Fibroblast of upper back skin (primary cell): ENCODE results near the gene DIPK2A.

ENCODE experiments used
- DNase-seq: peaks from one replicate; pipeline ENCODE4 v3.0.0-alpha.2; 2013

The DIPK2A gene

GRCh38 chr3:143975554-143976152 lies 4.0 kb downstream of the DIPK2A start:
- DNase-seq, result peak; percentile 64

GRCh38 chr3:143977341-143978262 lies 6.0 kb downstream of the DIPK2A start:
- DNase-seq, result peak; percentile 62

DNA sequence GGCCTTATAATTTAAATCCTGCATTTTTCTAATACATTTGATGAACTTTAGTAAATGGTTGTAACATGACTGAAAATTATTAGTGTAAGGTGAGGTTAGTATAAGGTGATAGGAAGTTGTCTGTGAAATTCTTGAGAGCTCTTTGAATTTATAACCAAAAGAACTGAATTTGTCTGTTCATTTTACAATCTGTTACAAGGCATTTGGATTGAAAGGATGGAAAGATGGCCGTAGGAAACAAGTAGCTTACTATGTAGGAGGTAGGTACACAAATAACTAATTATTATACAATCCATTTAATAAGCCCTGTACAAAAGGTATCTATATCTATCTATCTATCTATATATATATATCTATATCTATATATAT lies 6.6 kb downstream of the DIPK2A start:
- DNase-seq, result no peak

GRCh38 chr3:143979041-143979440 lies 7.4 kb downstream of the DIPK2A start:
- no peak for DNase-seq

DNA sequence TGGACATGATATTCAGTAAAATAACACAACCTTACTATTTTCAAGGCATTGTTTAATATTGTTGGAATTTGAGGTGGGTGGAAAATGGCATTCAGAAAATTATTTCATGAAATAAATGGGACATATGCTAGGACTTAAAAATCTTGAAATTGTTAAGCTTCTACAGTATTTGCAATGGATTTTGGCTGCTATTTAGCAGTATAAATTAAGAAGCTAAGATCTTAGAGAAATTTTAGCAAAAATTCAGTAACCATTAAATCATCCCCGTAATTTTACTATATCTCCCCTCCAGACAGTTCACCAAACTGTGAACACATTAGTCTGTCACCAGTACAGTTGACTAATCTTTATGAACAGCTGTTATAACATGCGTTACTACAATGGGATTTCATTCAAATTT lies 8.2 kb downstream of the DIPK2A start:
- peak; percentile 29 for DNase-seq

- DNase-seq, result no peak
These were observed 16.7 kb downstream of the DIPK2A start for GRCh38 chr3:143988306-143988705.

DNA sequence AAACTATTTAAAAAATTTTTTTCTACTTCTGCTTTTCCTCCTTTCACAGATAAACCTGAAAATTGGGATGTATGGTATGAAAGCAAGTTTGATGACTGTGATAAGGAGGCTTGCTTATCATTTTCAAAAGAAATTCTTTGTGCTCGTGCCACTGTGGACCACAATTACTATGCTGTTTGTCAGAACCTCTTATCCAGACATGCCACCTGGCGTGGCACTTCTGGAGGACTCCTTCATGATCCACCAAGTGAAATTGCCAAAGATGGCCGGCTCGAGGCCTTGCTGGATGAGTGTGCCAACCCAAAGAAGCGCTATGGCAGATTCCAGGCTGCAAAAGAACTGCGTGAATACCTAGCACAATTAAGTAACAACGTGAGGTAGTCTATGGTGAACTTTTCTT lies 17.8 kb downstream of the DIPK2A start:
- DNase-seq, result no peak

DNA sequence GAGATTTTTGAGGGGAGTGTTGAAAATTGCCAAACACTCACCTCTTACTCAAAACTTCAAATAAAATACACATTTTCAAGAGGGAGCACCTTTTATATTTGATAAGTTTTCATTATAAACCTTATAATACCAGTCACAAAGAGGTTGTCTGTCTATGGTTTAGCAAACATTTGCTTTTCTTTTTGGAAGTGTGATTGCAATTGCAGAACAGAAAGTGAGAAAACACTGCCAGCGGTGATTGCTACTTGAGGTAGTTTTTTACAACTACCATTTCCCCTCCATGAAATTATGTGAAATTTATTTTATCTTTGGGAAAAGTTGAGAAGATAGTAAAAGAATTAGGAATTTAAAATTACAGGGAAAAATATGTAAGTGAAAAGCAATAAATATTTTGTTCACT lies 20.1 kb downstream of the DIPK2A start:
- DNase-seq, result no peak

- DNase-seq, result peak; percentile 36
These were observed 26.6 kb downstream of the DIPK2A start for GRCh38 chr3:143998266-143998665.

GRCh38 chr3:144003051-144003450 lies 31.4 kb downstream of the DIPK2A start:
- no peak for DNase-seq

DNA sequence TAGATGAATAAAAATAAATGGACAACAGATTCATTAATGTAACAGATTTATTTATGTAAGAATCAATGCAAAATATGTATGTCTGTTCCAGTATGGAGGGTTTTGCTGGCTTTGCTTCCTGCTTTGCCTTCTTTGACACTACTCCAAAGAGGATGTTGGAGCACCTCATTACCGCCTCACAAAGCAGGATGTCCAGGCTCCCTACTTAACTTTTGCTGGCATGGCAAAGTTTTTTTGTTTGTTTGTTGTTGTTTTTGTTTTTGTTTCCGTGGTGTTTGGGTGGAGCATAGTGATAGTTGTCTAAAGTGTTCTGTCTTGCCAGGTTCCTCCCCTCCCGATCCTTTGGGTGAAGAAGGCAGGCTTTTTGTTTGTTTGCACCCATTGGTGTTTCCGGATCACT lies 38.7 kb downstream of the DIPK2A start:
- no peak for DNase-seq

- DNase-seq, result peak; percentile 7
These were observed 39.7 kb downstream of the DIPK2A start for GRCh38 chr3:144011251-144011799.

GRCh38 chr3:144015133-144015532 lies 43.5 kb downstream of the DIPK2A start:
- no peak for DNase-seq

DNA sequence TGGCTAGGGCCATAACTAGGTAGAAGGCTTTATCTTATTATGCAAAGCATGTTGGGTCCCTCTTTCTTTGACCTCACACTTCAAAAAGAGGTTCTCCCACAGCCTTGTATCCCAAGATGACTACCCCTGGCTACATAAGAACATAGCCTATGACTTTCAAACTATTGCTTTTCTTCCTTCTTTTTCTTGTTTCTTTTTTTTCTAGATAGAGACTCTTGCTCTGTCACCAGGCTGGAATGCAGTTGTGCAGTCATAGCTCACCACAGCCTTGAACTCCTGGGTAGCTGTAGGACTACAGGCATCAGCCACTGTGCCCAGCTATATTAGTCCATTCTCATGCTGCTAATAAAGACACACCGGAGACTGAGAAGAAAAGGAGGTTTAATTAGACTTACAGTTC lies 47.2 kb downstream of the DIPK2A start:
- DNase-seq, result peak; percentile 85
